Measurements from ENCODE around the gene DMAC2.

The DMAC2 gene

GRCh38 chr19:41398050-41398418, 41.7 kb downstream of the DMAC2 start:
- no peak overlapping the region for H2AK5ac ChIP-seq (ENCODE audit: low read length, severe bottlenecking)
- peaks cover 3% of the 10 kb centered on the region in 2 experiments for H3K36me3 ChIP-seq (ENCODE audit: control insufficient read depth in 1 of 2, insufficient read depth in 2 of 2, low read depth in 1 of 2, low read length in 2 of 2)
- no peak overlapping the region for H3K27ac ChIP-seq (ENCODE audit: low read length, poor library complexity, severe bottlenecking)
- peak overlapping the region; percentile 93 for H3K4me2 ChIP-seq (ENCODE audit: low read length, poor library complexity, severe bottlenecking)
- no peak overlapping the region for H4K91ac ChIP-seq (ENCODE audit: low read length)
- peaks cover 28% of the 10 kb centered on the region for H3K79me1 ChIP-seq (replicated peaks; ENCODE audit: low read length, poor library complexity, severe bottlenecking)
- no peaks in the 10 kb centered on the region for H3K9me3 ChIP-seq (ENCODE audit: control insufficient read depth, low read length)
- H2BK120ac ChIP-seq (ENCODE audit: low read depth, low read length), result no peak overlapping the region
- no peaks in the 10 kb centered on the region for H3K27me3 ChIP-seq (ENCODE audit: control insufficient read depth in 1 of 2, insufficient read depth in 1 of 2, low read length in 2 of 2)
- peak overlapping the region; percentile 70 to 79 for H3K4ac ChIP-seq (ENCODE audit: low read depth in 1 of 2, low read length in 2 of 2)
- H3K23ac ChIP-seq (ENCODE audit: low read length in 2 of 2), result no peak overlapping the region
- peak overlapping the region; percentile 93 to 98 for H3K4me3 ChIP-seq (ENCODE audit: insufficient read depth in 1 of 2, low read depth in 1 of 2, low read length in 2 of 2)
- H3K14ac ChIP-seq (ENCODE audit: low read length in 2 of 2), result no peak overlapping the region
- no peak overlapping the region for H2BK12ac ChIP-seq (ENCODE audit: low read length in 2 of 2)
- H3K9ac ChIP-seq (ENCODE audit: low read length), result peak overlapping the region; percentile 98
- H4K8ac ChIP-seq (ENCODE audit: low read length), result peak overlapping the region; percentile 21
- no peak overlapping the region for H2BK15ac ChIP-seq (ENCODE audit: low read depth, poor library complexity, severe bottlenecking)
- peaks cover 5% of the 10 kb centered on the region for H3K4me1 ChIP-seq (ENCODE audit: control insufficient read depth, insufficient read depth, low read depth, low read length)
- WGBS, result 0% methylated on average over 5 of the region's 5 CpGs
- no peak for DNase-seq
- H2BK5ac ChIP-seq (ENCODE audit: low read depth, low read length, poor library complexity, severe bottlenecking), result peak overlapping the region; percentile 79
- peak overlapping the region in 1 of 2 experiments; percentile 69 for H3K18ac ChIP-seq (ENCODE audit: low read depth in 1 of 2, low read length in 2 of 2)
- peak overlapping the region; percentile 79 for H2AFZ ChIP-seq (ENCODE audit: low read depth, low read length)

- no peak within 1 kb of the TSS for H2BK12ac ChIP-seq (ENCODE audit: low read length in 2 of 2)
- H3K9ac ChIP-seq (ENCODE audit: low read length), result peak within 1 kb of the TSS; percentile 98
- peak within 1 kb of the TSS; percentile 79 for H2BK5ac ChIP-seq (ENCODE audit: low read depth, low read length, poor library complexity, severe bottlenecking)
- peak; percentile 100 for DNase-seq
- peaks cover 0 to 7% of the 10 kb centered on the region in 2 experiments for H3K36me3 ChIP-seq (ENCODE audit: control insufficient read depth in 1 of 2, insufficient read depth in 2 of 2, low read depth in 1 of 2, low read length in 2 of 2)
- peak within 1 kb of the TSS; percentile 93 to 98 for H3K4me3 ChIP-seq (ENCODE audit: insufficient read depth in 1 of 2, low read depth in 1 of 2, low read length in 2 of 2)
- under 1% methylated on average over 48 of the region's 50 CpGs for WGBS
- no peaks in the 10 kb centered on the region for H3K27me3 ChIP-seq (ENCODE audit: control insufficient read depth in 1 of 2, insufficient read depth in 1 of 2, low read length in 2 of 2)
- no peak within 1 kb of the TSS for H3K23ac ChIP-seq (ENCODE audit: low read length in 2 of 2)
- H3K4me2 ChIP-seq (ENCODE audit: low read length, poor library complexity, severe bottlenecking), result peak within 1 kb of the TSS; percentile 93
- peaks cover 29% of the 10 kb centered on the region for H3K79me1 ChIP-seq (replicated peaks; ENCODE audit: low read length, poor library complexity, severe bottlenecking)
- peak within 1 kb of the TSS; percentile 86 for H4K8ac ChIP-seq (ENCODE audit: low read length)
- H3K14ac ChIP-seq (ENCODE audit: low read length in 2 of 2), result no peak within 1 kb of the TSS
- H4K91ac ChIP-seq (ENCODE audit: low read length), result no peak within 1 kb of the TSS
- peak within 1 kb of the TSS; percentile 69 to 83 for H3K18ac ChIP-seq (ENCODE audit: low read depth in 1 of 2, low read length in 2 of 2)
- peak within 1 kb of the TSS; percentile 79 for H2AFZ ChIP-seq (ENCODE audit: low read depth, low read length)
- peaks cover 5% of the 10 kb centered on the region for H3K4me1 ChIP-seq (ENCODE audit: control insufficient read depth, insufficient read depth, low read depth, low read length)
- peak within 1 kb of the TSS; percentile 70 to 79 for H3K4ac ChIP-seq (ENCODE audit: low read depth in 1 of 2, low read length in 2 of 2)
- no peak within 1 kb of the TSS for H2BK15ac ChIP-seq (ENCODE audit: low read depth, poor library complexity, severe bottlenecking)
- no peak within 1 kb of the TSS for H2BK120ac ChIP-seq (ENCODE audit: low read depth, low read length)
- no peak within 1 kb of the TSS for H2AK5ac ChIP-seq (ENCODE audit: low read length, severe bottlenecking)
- no peaks in the 10 kb centered on the region for H3K9me3 ChIP-seq (ENCODE audit: control insufficient read depth, low read length)
- H3K27ac ChIP-seq (ENCODE audit: low read length, poor library complexity, severe bottlenecking), result peak within 1 kb of the TSS; percentile 80
These were observed 42.3 kb downstream of the DMAC2 start, which contains the start of the genes BCKDHA and EXOSC5 for GRCh38 chr19:41397086-41398049. Gene BCKDHA (plus strand): TSS chr19:41397818. CDS start chr19:41397828, 10 bp downstream. Gene EXOSC5 (minus strand): TSS chr19:41397359. CDS start chr19:41397328, 31 bp downstream.

- H3K4ac ChIP-seq (ENCODE audit: low read depth in 1 of 2, low read length in 2 of 2), result no peak overlapping the region
- H3K4me3 ChIP-seq (ENCODE audit: insufficient read depth in 1 of 2, low read depth in 1 of 2, low read length in 2 of 2), result no peak overlapping the region
- no peaks in the 10 kb centered on the region for H3K27me3 ChIP-seq (ENCODE audit: control insufficient read depth in 1 of 2, insufficient read depth in 1 of 2, low read length in 2 of 2)
- H4K8ac ChIP-seq (ENCODE audit: low read length), result no peak overlapping the region
- no peak overlapping the region for H2AFZ ChIP-seq (ENCODE audit: low read depth, low read length)
- H3K4me2 ChIP-seq (ENCODE audit: low read length, poor library complexity, severe bottlenecking), result no peak overlapping the region
- peaks cover 17 to 26% of the 10 kb centered on the region in 2 experiments for H3K36me3 ChIP-seq (ENCODE audit: control insufficient read depth in 1 of 2, insufficient read depth in 2 of 2, low read depth in 1 of 2, low read length in 2 of 2)
- H3K79me1 ChIP-seq (replicated peaks; ENCODE audit: low read length, poor library complexity, severe bottlenecking), result peaks cover 26% of the 10 kb centered on the region
- H2BK5ac ChIP-seq (ENCODE audit: low read depth, low read length, poor library complexity, severe bottlenecking), result no peak overlapping the region
- no peak overlapping the region for H4K91ac ChIP-seq (ENCODE audit: low read length)
- H2BK120ac ChIP-seq (ENCODE audit: low read depth, low read length), result no peak overlapping the region
- H2BK12ac ChIP-seq (ENCODE audit: low read length in 2 of 2), result no peak overlapping the region
- no peaks in the 10 kb centered on the region for H3K9me3 ChIP-seq (ENCODE audit: control insufficient read depth, low read length)
- no peak overlapping the region for H3K9ac ChIP-seq (ENCODE audit: low read length)
- no peak overlapping the region for H2BK15ac ChIP-seq (ENCODE audit: low read depth, poor library complexity, severe bottlenecking)
- WGBS, result 75% methylated on average over 6 of the region's 6 CpGs
- no peak overlapping the region for H3K27ac ChIP-seq (ENCODE audit: low read length, poor library complexity, severe bottlenecking)
- H3K23ac ChIP-seq (ENCODE audit: low read length in 2 of 2), result no peak overlapping the region
- no peak overlapping the region for H3K14ac ChIP-seq (ENCODE audit: low read length in 2 of 2)
- peaks cover 5% of the 10 kb centered on the region for H3K4me1 ChIP-seq (ENCODE audit: control insufficient read depth, insufficient read depth, low read depth, low read length)
- H3K18ac ChIP-seq (ENCODE audit: low read depth in 1 of 2, low read length in 2 of 2), result no peak overlapping the region
- no peak overlapping the region for H2AK5ac ChIP-seq (ENCODE audit: low read length, severe bottlenecking)
- DNase-seq, result no peak
These were observed 44.4 kb downstream of the DMAC2 start for GRCh38 chr19:41395355-41395754.

GRCh38 chr19:41392775-41393174, 46.9 kb downstream of the DMAC2 start:
- no peak overlapping the region for H4K8ac ChIP-seq (ENCODE audit: low read length)
- no peaks in the 10 kb centered on the region for H3K9me3 ChIP-seq (ENCODE audit: control insufficient read depth, low read length)
- 95% methylated on average over 12 of the region's 12 CpGs for WGBS
- no peak overlapping the region for H3K4ac ChIP-seq (ENCODE audit: low read depth in 1 of 2, low read length in 2 of 2)
- no peak overlapping the region for H2BK12ac ChIP-seq (ENCODE audit: low read length in 2 of 2)
- H2BK5ac ChIP-seq (ENCODE audit: low read depth, low read length, poor library complexity, severe bottlenecking), result no peak overlapping the region
- no peak overlapping the region for H3K4me3 ChIP-seq (ENCODE audit: insufficient read depth in 1 of 2, low read depth in 1 of 2, low read length in 2 of 2)
- H3K36me3 ChIP-seq (ENCODE audit: control insufficient read depth in 1 of 2, insufficient read depth in 2 of 2, low read depth in 1 of 2, low read length in 2 of 2), result peaks cover 36 to 41% of the 10 kb centered on the region in 2 experiments
- no peak overlapping the region for H4K91ac ChIP-seq (ENCODE audit: low read length)
- no peak overlapping the region for H3K18ac ChIP-seq (ENCODE audit: low read depth in 1 of 2, low read length in 2 of 2)
- no peaks in the 10 kb centered on the region for H3K27me3 ChIP-seq (ENCODE audit: control insufficient read depth in 1 of 2, insufficient read depth in 1 of 2, low read length in 2 of 2)
- no peak overlapping the region for H3K23ac ChIP-seq (ENCODE audit: low read length in 2 of 2)
- H3K14ac ChIP-seq (ENCODE audit: low read length in 2 of 2), result no peak overlapping the region
- H2AFZ ChIP-seq (ENCODE audit: low read depth, low read length), result no peak overlapping the region
- no peak overlapping the region for H2BK15ac ChIP-seq (ENCODE audit: low read depth, poor library complexity, severe bottlenecking)
- H2BK120ac ChIP-seq (ENCODE audit: low read depth, low read length), result no peak overlapping the region
- no peak overlapping the region for H3K9ac ChIP-seq (ENCODE audit: low read length)
- no peak overlapping the region for H2AK5ac ChIP-seq (ENCODE audit: low read length, severe bottlenecking)
- DNase-seq, result no peak
- H3K4me1 ChIP-seq (ENCODE audit: control insufficient read depth, insufficient read depth, low read depth, low read length), result peaks cover 2% of the 10 kb centered on the region
- H3K4me2 ChIP-seq (ENCODE audit: low read length, poor library complexity, severe bottlenecking), result no peak overlapping the region
- no peak overlapping the region for H3K27ac ChIP-seq (ENCODE audit: low read length, poor library complexity, severe bottlenecking)
- H3K79me1 ChIP-seq (replicated peaks; ENCODE audit: low read length, poor library complexity, severe bottlenecking), result peaks cover 11% of the 10 kb centered on the region

Measured in mesenchymal stem cell (in vitro differentiated cells and primary cell).